ENCODE data around the gene ZNF362. TPM values are rescaled to one million over a fixed set of nuclear protein-coding genes. Genes with fewer than 3 reads are reported as not detected.

ZNF362 gene
- total and polyA plus RNA-seq, 2 of the 13 experiments (the other 11 are each of a cell fraction or from before 2014, with no cell fraction given): 8.3 to 14.2 TPM

GRCh38 chr1:33339413-33339812 is 83.1 kb downstream of the ZNF362 start (continued):
- TF ChIP-seq POLR2AphosphoS2 (IDR thresholded peaks at IDR 0.05; ENCODE audit: low read depth, low read length) (no peak), DR1 (CRISPR knock-in tag; IDR thresholded peaks at IDR 0.05) (no peak), ATF4 (CRISPR knock-in tag; IDR thresholded peaks at IDR 0.05) (no peak), ETV6 (CRISPR knock-in tag; conservative IDR thresholded peaks at IDR 0.05) (no peak), CENPX (CRISPR knock-in tag; IDR thresholded peaks at IDR 0.05) (no peak), DNMT3B (CRISPR knock-in tag; conservative IDR thresholded peaks at IDR 0.05) (no peak), ZNF678 (CRISPR knock-in tag; IDR thresholded peaks at IDR 0.05) (no peak), HNRNPH1 (optimal IDR thresholded peaks at IDR 0.05; ENCODE audit: low read depth, low read length) (no peak), BORCS8-MEF2B (CRISPR knock-in tag; IDR thresholded peaks at IDR 0.05) (no peak), ASH2L (IDR thresholded peaks at IDR 0.05; ENCODE audit: insufficient read length, low read depth, low read length) (no peak), SOX6 (IDR thresholded peaks at IDR 0.05) (no peak), SOX6 (CRISPR knock-in tag; IDR thresholded peaks at IDR 0.05) (no peak), MEF2D (CRISPR knock-in tag; IDR thresholded peaks at IDR 0.05) (0 out of 2 replicates have a peak, but pooled peaks have one; percentile 25), ZKSCAN5 (CRISPR knock-in tag; IDR thresholded peaks at IDR 0.05) (no peak), GATAD1 (CRISPR knock-in tag; IDR thresholded peaks at IDR 0.05) (no peak), SMAD1 (CRISPR knock-in tag; IDR thresholded peaks at IDR 0.05; ENCODE audit: borderline replicate concordance, low read depth) (no peak), ZFP62 (CRISPR knock-in tag; IDR thresholded peaks at IDR 0.05) (no peak), ZNF629 (CRISPR knock-in tag; conservative IDR thresholded peaks at IDR 0.05) (no peak)
- TF ChIP-seq, protein P1, sequence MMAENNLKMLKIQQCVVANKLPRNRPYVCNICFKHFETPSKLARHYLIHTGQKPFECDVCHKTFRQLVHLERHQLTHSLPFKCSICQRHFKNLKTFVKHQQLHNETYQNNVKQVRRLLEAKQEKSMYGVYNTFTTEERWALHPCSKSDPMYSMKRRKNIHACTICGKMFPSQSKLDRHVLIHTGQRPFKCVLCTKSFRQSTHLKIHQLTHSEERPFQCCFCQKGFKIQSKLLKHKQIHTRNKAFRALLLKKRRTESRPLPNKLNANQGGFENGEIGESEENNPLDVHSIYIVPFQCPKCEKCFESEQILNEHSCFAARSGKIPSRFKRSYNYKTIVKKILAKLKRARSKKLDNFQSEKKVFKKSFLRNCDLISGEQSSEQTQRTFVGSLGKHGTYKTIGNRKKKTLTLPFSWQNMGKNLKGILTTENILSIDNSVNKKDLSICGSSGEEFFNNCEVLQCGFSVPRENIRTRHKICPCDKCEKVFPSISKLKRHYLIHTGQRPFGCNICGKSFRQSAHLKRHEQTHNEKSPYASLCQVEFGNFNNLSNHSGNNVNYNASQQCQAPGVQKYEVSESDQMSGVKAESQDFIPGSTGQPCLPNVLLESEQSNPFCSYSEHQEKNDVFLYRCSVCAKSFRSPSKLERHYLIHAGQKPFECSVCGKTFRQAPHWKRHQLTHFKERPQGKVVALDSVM (CRISPR knock-in tag; IDR thresholded peaks at IDR 0.05): 0 out of 2 replicates have a peak, but pooled peaks have one; percentile 19
- TF ChIP-seq, protein P2, sequence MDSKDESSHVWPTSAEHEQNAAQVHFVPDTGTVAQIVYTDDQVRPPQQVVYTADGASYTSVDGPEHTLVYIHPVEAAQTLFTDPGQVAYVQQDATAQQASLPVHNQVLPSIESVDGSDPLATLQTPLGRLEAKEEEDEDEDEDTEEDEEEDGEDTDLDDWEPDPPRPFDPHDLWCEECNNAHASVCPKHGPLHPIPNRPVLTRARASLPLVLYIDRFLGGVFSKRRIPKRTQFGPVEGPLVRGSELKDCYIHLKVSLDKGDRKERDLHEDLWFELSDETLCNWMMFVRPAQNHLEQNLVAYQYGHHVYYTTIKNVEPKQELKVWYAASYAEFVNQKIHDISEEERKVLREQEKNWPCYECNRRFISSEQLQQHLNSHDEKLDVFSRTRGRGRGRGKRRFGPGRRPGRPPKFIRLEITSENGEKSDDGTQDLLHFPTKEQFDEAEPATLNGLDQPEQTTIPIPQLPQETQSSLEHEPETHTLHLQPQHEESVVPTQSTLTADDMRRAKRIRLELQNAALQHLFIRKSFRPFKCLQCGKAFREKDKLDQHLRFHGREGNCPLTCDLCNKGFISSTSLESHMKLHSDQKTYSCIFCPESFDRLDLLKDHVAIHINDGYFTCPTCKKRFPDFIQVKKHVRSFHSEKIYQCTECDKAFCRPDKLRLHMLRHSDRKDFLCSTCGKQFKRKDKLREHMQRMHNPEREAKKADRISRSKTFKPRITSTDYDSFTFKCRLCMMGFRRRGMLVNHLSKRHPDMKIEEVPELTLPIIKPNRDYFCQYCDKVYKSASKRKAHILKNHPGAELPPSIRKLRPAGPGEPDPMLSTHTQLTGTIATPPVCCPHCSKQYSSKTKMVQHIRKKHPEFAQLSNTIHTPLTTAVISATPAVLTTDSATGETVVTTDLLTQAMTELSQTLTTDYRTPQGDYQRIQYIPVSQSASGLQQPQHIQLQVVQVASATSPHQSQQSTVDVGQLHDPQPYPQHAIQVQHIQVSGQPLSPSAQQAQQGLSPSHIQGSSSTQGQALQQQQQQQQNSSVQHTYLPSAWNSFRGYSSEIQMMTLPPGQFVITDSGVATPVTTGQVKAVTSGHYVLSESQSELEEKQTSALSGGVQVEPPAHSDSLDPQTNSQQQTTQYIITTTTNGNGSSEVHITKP (CRISPR knock-in tag; IDR thresholded peaks at IDR 0.05; ENCODE audit: low read depth): no peak
- TF ChIP-seq, protein P3, sequence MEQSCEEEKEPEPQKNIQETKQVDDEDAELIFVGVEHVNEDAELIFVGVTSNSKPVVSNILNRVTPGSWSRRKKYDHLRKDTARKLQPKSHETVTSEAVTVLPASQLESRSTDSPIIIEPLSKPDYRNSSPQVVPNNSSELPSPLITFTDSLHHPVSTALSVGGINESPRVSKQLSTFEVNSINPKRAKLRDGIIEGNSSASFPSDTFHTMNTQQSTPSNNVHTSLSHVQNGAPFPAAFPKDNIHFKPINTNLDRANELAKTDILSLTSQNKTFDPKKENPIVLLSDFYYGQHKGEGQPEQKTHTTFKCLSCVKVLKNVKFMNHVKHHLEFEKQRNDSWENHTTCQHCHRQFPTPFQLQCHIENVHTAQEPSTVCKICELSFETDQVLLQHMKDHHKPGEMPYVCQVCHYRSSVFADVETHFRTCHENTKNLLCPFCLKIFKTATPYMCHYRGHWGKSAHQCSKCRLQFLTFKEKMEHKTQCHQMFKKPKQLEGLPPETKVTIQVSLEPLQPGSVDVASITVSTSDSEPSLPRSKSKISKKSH (CRISPR knock-in tag; IDR thresholded peaks at IDR 0.05; ENCODE audit: borderline replicate concordance): no peak
- TF ChIP-seq, protein P4, sequence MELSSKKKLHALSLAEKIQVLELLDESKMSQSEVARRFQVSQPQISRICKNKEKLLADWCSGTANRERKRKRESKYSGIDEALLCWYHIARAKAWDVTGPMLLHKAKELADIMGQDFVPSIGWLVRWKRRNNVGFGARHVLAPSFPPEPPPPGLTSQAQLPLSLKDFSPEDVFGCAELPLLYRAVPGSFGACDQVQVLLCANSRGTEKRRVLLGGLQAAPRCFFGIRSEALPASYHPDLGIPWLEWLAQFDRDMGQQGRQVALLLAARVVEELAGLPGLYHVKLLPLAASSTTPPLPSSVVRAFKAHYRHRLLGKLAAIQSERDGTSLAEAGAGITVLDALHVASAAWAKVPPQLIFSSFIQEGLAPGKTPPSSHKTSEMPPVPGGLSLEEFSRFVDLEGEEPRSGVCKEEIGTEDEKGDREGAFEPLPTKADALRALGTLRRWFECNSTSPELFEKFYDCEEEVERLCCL (CRISPR knock-in tag; IDR thresholded peaks at IDR 0.05; ENCODE audit: borderline replicate concordance): no peak

All from HepG2 (cell line).